GM19463 (cell line): ENCODE results near the gene TMEM204.

Experiments used
- ATAC-seq: cut with Tn5 transposase; IDR thresholded peaks from one replicate; pipeline ENCODE4 v1.9.1; 2021; ENCODE audit warnings: mild to moderate bottlenecking, moderate library complexity; ENCODE audit not compliant: unreplicated experiment

TMEM204 gene

DNA sequence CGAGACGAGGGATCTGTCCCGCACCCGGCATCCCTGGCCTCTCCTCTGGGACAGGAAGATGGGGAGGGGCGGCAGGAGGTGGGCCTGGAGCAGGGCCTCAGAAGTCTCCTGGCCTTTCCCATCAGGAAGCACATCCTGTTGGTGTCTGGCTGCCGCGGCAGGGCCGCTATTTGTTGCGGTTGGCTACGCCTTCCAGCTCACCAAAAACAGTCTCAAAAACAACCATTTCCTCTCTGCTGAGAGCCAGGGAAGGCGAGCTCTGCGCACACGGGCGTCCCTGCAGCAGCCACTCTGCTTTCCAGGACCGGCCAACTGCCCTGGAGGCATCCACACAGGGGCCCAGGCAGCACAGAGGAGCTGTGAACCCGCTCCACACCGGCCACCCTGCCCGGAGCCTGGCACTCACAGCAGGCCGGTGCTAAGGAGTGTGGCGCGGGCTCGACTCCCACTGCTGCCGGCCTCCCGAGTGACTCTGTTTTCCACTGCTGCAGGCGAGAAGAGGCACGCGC is at the start of gene TMEM204:
TSS of gene TMEM204 (plus strand) at position 224 of the 509 bp plus-strand sequence. CDS start 610 bp downstream, outside the sequence.
- ATAC-seq: no peak

DNA sequence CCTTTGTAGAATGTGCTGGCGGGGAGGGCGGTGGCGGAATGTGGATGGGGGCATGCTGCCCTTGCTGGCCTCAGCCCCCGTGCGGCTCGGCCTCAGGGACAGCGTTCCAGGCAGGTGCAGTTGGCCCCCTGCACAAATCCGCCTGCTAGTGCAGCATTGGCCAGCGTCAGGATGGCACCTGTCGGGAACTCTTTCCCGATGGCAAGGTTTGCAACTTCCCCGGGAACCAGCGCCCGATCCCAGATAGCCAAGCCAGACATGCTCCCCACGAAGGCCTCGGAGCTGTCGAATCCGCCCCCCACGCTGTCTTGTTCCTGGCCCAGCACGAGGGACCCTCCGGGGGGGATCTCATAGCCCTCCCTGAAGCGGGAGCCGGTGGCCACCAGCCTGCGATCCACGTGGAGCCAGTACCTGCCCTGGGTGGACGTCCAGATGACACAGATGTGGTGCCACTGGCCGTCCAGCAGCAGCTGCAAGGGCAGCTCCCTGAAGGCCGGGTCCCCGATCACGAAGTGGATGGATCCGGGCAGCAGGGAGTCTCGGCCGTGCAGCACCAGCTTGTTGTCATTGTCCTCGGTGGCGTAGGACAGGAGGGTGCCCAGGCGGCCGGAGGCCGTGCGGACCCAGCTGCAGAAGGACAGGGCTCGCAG is 47.5 kb upstream of the TMEM204 start:
- no peak for ATAC-seq

DNA sequence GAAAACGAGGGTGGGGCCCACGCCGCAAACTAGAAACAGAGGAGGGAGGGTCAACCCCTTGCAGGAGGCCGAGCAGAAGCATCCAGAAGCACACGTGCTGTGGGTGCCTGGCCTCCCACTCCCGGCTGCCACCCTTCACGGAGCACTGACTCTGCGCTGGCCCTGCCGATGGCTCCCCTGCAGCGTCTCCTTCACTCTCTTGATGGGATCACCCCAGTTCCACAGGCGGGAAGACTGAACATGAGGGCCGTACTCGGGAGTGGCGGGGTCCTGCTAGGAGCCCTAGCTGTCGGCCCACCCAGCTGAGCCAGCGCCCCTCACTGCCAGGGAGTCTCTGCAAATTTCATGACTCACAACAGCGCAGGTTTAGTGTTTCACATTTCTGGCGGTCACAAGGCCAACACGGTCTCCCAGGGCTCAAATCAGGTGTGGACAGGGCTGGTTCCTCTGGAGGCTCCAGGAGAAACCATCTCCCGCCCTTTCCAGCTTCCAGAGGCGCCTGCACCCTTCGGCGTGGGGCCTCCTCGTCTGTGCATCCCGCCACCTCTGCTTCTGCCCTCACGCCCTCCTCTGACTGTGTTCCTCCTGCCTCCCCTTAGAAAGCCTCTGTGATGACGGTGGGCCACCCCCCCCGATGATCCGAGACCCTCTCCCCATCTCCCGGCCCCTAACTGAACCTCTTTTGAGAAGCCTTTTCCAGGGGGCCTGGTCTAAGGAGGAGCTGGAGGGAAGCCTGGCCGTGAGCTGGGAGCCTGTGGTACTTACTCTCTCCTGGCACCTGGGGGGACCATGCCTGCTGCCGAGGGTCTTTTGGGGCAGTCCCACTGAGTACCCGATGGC is 46.7 kb upstream of the TMEM204 start:
- ATAC-seq: no peak

GRCh38 chr16:1487395-1488053 is 45.9 kb upstream of the TMEM204 start:
- no peak for ATAC-seq

GRCh38 chr16:1488054-1488601 is 45.3 kb upstream of the TMEM204 start:
- no peak for ATAC-seq

DNA sequence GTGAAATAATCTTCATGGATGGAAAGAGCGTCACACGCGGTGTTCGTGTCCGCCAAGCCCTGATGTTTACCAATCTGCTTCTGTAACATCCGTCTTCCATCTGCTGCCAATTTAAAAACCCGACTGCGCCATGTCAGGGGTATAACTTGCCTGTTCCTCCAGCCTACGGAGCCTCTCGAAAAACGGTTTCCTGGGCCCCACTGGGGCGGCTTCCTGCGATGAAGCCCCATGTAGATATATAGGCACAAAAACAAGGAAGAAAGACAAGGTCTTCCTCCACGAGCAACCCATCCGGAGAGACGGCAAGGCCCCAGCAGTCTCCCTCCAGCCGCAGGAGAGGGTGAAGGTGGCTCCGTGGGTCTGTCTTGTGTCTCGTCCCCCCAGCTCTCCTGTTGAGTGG is 44.8 kb upstream of the TMEM204 start, which contains the start of gene PTX4:
TSS of gene PTX4 (minus strand) at position 326 of the 400 bp plus-strand sequence. CDS start at position 291, 35 bp downstream.
- no peak for ATAC-seq

DNA sequence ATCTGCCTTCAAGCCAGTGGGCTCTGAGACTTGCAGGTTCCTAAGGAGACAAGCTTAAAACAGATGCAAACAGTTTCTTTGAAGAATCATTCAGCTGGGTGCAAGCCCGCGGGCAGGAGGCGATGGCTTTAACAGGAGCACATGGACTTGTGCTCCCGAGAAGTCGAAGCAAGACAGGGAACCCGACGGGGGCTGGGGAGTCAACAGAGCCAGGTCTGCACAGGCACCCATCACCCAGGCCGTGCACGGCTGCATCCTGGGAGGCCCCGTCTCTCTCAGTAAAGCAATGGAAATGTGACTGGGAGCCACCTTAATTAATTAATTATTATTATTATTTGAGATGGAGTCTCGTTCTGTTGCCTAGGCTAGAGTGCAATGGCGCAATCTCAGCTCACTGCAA is 44.4 kb upstream of the TMEM204 start:
- no peak for ATAC-seq

DNA sequence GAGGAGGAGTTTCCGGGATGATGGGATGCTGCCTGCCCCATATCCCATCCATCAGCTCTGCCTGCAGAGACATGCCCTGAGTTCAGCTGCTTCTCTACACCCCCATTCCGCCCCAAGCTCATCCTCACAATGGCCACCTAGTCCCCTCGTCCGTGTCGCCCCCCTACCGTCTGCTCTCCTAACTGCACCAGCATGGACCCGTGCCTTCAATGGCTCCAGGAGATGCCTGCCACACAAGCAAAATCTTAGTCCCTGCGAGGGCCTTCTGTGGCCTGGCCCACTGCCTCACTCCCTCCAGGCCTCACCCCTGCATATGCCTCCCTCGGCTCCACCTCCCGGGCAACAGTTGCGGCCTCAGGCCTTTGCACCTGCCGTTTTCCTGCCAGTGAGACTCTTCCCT is 42.1 kb upstream of the TMEM204 start:
- no peak for ATAC-seq

DNA sequence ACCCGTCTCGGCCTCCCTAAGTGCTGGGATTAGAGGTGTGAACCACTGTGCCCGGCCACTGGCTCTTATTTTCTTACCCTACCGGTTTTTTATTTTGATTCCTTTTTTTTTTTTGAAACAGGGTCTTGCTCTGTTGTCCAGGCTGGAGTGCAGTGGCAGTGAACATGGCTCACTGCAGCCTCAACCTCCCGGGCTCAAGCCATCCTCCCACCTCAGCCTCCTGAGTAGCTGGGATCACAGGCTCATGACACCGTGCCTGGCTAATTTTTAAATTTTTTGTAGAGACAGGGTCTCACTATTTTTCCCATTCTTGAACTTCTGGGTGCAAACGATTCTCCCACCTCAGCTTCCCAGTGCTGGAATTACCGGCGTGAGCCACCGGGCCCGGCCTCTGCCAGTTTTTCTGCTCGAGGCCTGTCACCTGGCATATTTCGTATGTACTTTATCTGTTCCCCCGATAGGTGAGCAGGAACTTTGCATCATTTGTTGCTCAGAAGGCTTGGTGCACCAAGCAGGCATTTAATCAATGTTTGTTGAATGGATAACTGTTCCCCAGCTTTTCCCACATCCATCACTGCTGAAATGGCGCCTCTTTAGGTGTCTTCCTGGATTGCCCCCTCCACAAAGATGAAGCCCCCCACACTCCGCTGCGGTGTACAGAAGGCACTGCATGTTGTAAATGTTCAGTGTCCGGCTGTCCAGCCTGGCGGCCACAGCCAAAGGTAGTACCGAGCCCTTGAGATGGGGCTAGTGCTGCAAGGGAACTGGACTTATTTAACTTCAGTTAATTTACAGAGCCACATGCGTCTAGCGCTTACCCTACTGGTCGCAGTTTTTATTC is 41.2 kb upstream of the TMEM204 start:
- no peak for ATAC-seq

- ATAC-seq: peak; percentile 61
Measured at GRCh38 chr16:1492923-1493745, 40.3 kb upstream of the TMEM204 start, which contains the start of gene TELO2. TSS of gene TELO2 (plus strand) at chr16:1493360. CDS start at chr16:1494282, 922 bp downstream.

GRCh38 chr16:1493746-1494094 is 39.7 kb upstream of the TMEM204 start:
- ATAC-seq: peak; percentile 14

DNA sequence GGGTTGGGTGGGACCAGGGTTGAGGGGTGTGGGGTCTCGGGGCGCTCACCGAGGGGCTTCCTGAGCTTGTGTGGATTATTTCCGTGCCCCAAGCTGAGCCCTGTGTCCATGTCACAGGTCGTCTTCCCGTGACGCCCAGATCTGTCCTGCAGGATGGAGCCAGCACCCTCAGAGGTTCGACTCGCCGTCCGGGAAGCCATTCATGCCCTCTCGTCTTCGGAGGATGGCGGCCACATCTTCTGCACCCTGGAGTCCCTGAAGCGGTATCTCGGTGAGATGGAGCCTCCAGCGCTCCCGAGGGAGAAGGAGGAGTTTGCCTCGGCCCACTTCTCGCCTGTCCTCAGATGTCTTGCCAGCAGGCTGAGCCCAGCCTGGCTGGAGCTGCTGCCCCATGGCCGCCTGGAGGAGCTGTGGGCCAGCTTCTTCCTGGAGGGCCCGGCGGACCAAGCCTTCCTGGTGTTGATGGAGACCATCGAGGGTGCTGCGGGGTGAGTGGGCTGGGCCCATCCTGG is 39.3 kb upstream of the TMEM204 start:
- ATAC-seq: no peak

DNA sequence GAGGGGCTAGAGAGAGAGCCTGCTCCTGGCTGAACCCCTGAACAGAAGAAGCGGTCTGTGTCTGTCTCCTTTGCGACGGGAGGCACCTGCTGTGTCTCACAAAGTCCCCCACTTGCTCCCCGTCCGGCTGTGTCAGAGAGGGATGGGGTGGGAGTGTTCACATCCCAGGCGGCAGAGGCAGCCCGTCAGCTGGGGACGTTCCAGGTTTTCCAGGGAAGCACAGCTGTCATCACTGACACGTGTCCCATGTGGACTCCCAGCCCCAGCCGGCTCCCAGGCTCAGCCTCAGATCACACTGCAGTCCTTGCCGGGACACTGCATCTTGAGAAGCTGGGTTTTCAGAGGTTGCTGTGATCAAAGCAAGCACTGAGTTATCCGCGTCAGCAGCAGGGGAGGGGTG is 38.8 kb upstream of the TMEM204 start:
- no peak for ATAC-seq

- ATAC-seq: no peak
Measured at GRCh38 chr16:1495211-1495888, 38.1 kb upstream of the TMEM204 start.

GRCh38 chr16:1495889-1496262 is 37.6 kb upstream of the TMEM204 start:
- ATAC-seq: no peak

DNA sequence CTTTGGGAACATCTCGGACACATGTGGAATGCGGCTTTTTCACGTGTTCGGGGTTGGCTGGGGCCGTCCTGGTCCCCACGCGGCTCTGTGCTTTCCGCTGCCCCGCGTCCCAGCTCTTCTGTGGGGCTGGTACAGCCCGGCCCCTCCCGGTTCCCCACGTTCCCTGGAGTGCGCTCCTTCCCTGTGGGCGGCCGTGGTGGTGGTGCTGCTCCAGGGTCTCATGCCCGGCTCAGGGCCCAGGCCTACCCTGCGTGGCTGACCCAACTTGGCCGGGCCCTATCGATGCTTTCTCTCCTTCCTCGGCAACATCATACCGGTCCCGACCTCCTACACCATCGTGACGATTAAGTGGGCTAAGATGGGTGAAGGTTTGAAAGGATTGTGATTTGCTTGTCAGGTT is 37.0 kb upstream of the TMEM204 start:
- ATAC-seq: no peak

GRCh38 chr16:1497014-1497598 is 36.4 kb upstream of the TMEM204 start:
- ATAC-seq: no peak
